IMR-90 (cell line): ENCODE results near the gene UBA3. TPM values are rescaled to one million over a fixed set of nuclear protein-coding genes. Genes with fewer than 3 reads are reported as not detected.

Experiments used
- ATAC-seq: fragments of 200-7000 bp; cut with Tn5 transposase; 2 replicates; pipeline ENCODE4 v1.9.1; 2020; ENCODE audit warnings: low read depth, mild to moderate bottlenecking, moderate library complexity
- BruUV-seq: library from RNA; stranded (reverse); fragments of 400-500 nt; replicated peaks from 2 replicates; lab custom pipeline; 2021; lab: Mats Ljungman, UMichigan
- CTCF ChIA-PET: fragments of 300-600 bp; formaldehyde crosslinking; extraction: SDS; loops from one replicate; lab custom pipeline; 2021; ENCODE audit warnings: antibody characterized with exemption; lab: Yijun Ruan, JAX
- POLR2A ChIA-PET: fragments of 300-600 bp; sonication (Branson Sonifier 250); formaldehyde crosslinking; loops from one replicate; lab custom pipeline; 2022; ENCODE audit warnings: antibody characterized with exemption; ENCODE audit not compliant: unreplicated experiment; lab: Charles Lee
- DNase-seq: peaks from one replicate; pipeline ENCODE4 v3.0.0; 2013
- H2AFZ ChIP-seq: replicated peaks from 2 replicates; pipeline ENCODE3; 2013; ENCODE audit warnings: low read length, mild to moderate bottlenecking; ENCODE audit not compliant: poor library complexity
- H2AK5ac ChIP-seq: 2 replicates; pipeline ENCODE4 v1.6.1; 2013; ENCODE audit warnings: low read depth, low read length, inconsistent platforms
- H2AK9ac ChIP-seq: replicated peaks from 2 replicates; pipeline ENCODE3; 2013; ENCODE audit warnings: mild to moderate bottlenecking, low read depth, low read length, moderate library complexity; ENCODE audit not compliant: poor library complexity
- H2BK120ac ChIP-seq: 2 replicates; pipeline ENCODE4 v1.6.1; 2013; ENCODE audit warnings: low read depth, low read length, inconsistent platforms
- H2BK15ac ChIP-seq: 3 replicates; pipeline ENCODE4 v1.6.1; 2013; ENCODE audit warnings: low read depth, low read length, inconsistent platforms
- H2BK20ac ChIP-seq: 2 replicates; pipeline ENCODE4 v1.6.1; 2013; ENCODE audit warnings: low read depth, mild to moderate bottlenecking, inconsistent platforms, low read length, moderate library complexity
- H2BK5ac ChIP-seq: 2 replicates; pipeline ENCODE4 v1.6.1; 2013; ENCODE audit warnings: mild to moderate bottlenecking, low read depth, low read length, inconsistent platforms; ENCODE audit not compliant: poor library complexity, severe bottlenecking
- H3K14ac ChIP-seq: replicated peaks from 2 replicates; pipeline ENCODE4 v1.6.1; 2013; ENCODE audit warnings: low read depth, low read length, inconsistent platforms
- H3K18ac ChIP-seq: 2 replicates; pipeline ENCODE4 v1.6.1; 2013; ENCODE audit warnings: low read depth, low read length, control low read depth
- H3K23ac ChIP-seq: 2 replicates; pipeline ENCODE4 v1.6.1; 2013; ENCODE audit warnings: low read depth, low read length, inconsistent platforms
- H3K27ac ChIP-seq: 2 replicates; pipeline ENCODE4 v1.5.1; 2013; ENCODE audit warnings: mild to moderate bottlenecking, control low read depth, low read length; ENCODE audit not compliant: insufficient read depth
- H3K27me3 ChIP-seq: 2 replicates; pipeline ENCODE4 v1.6.1; 2013; ENCODE audit warnings: low read length; ENCODE audit not compliant: control insufficient read depth, insufficient read depth
- H3K36me3 ChIP-seq: 2 replicates; pipeline ENCODE4 v1.6.1; 2013; ENCODE audit warnings: low read length, mixed read lengths; ENCODE audit not compliant: control insufficient read depth, insufficient read depth
- H3K4ac ChIP-seq: 2 replicates; pipeline ENCODE4 v1.6.1; 2013; ENCODE audit warnings: low read depth, low read length, inconsistent platforms
- H3K4me1 ChIP-seq: 2 replicates; pipeline ENCODE4 v1.6.1; 2013; ENCODE audit warnings: low read length, mixed read lengths; ENCODE audit not compliant: control insufficient read depth, insufficient read depth
- H3K4me2 ChIP-seq: 2 replicates; pipeline ENCODE4 v1.6.1; 2013; ENCODE audit warnings: low read depth, mild to moderate bottlenecking, control low read depth, low read length, moderate library complexity
- H3K4me3 ChIP-seq: 2 replicates; pipeline ENCODE4 v1.5.1; 2013; ENCODE audit warnings: low read depth, mild to moderate bottlenecking, control low read depth, low read length, moderate library complexity; ENCODE audit not compliant: insufficient read depth
- H3K56ac ChIP-seq: 2 replicates; pipeline ENCODE4 v1.6.1; 2013; ENCODE audit warnings: low read length, inconsistent platforms; ENCODE audit not compliant: insufficient read depth; ENCODE audit errors: extremely low read depth
- H3K79me1 ChIP-seq, 2 experiments: 2 replicates each; pipeline ENCODE4 v1.6.1; 2013; ENCODE audit warnings: low read length in 2 of 2, inconsistent platforms in 1 of 2, low read depth in 1 of 2
- H3K9ac ChIP-seq: 2 replicates; pipeline ENCODE4 v1.6.1; 2013; ENCODE audit warnings: low read depth, low read length, control low read depth
- H3K9me1 ChIP-seq: 2 replicates; pipeline ENCODE4 v1.6.1; 2013; ENCODE audit warnings: low read length, inconsistent platforms; ENCODE audit not compliant: insufficient read depth
- H3K9me3 ChIP-seq: 2 replicates; pipeline ENCODE4 v1.6.1; 2013; ENCODE audit warnings: low read length; ENCODE audit not compliant: control insufficient read depth, insufficient read depth
- H4K20me1 ChIP-seq: 2 replicates; pipeline ENCODE4 v1.6.1; 2013; ENCODE audit warnings: low read length, inconsistent platforms; ENCODE audit not compliant: insufficient read depth
- H4K5ac ChIP-seq: 2 replicates; pipeline ENCODE4 v1.6.1; 2013; ENCODE audit warnings: mild to moderate bottlenecking, low read depth, low read length, control low read depth
- H4K8ac ChIP-seq, 2 experiments: 2 replicates each; pipeline ENCODE4 v1.6.1; 2013; ENCODE audit warnings: low read depth in 2 of 2, low read length in 2 of 2, control low read depth in 1 of 2, inconsistent platforms in 1 of 2
- H4K91ac ChIP-seq: 2 replicates; pipeline ENCODE4 v1.6.1; 2013; ENCODE audit warnings: low read depth, low read length, inconsistent platforms; ENCODE audit not compliant: insufficient read depth
- RAD21 ChIP-seq: IDR thresholded peaks from 2 replicates; pipeline ENCODE4 v1.6.1; 2012; ENCODE audit warnings: low read length, improper control_type of control experiment
- WGBS, 2 experiments: methylation state at CpG; one replicate each; pipeline versions ENCODE4 v1.1.5 to v1.1.7; 2013; ENCODE audit warnings: missing lambda C conversion rate in 2 of 2; ENCODE audit not compliant: insufficient read length in 1 of 2; ENCODE audit errors: extremely low coverage in 2 of 2; 5-methylcytosine and 5-hydroxymethylcytosine counted together
- dilution Hi-C: fragments of 300-500 bp; cut with HindIII; formaldehyde crosslinking; loops from one replicate; pipeline ENCODE4 v1.14.3; 2018; ENCODE audit warnings: low sequenced_read_pairs; ENCODE audit not compliant: unreplicated experiment
- in situ Hi-C: fragments of 300-500 bp; cut with MboI; formaldehyde crosslinking; loops from 3 replicates; pipeline ENCODE4 v1.14.3; 2019; ENCODE audit warnings: low sequenced_read_pairs, inconsistent platforms, mixed read lengths
- intact Hi-C: fragments of 100-400 bp; cut with micrococcal nuclease; formaldehyde crosslinking; loops from 2 replicates; pipeline ENCODE4 v1.10.0; 2022
- polyA plus RNA-seq, 3 experiments: library from polyadenylated mRNA; depleted of rRNA; stranded (reverse); fragments of >200 nt; gene quantifications; 2 replicates each; pipeline ENCODE4 v1.2.3, GENCODE V29; 2012; ENCODE audit warnings: low replicate concordance in 1 of 3
- total RNA-seq: library from RNA; depleted of rRNA; stranded (reverse); fragments of >200 nt; gene quantifications from 2 replicates; pipeline ENCODE4 v1.2.3, GENCODE V29; 2012
- TF ChIP-seq, protein P1 (sequence below): conservative IDR thresholded peaks from 2 replicates; pipeline ENCODE4 v1.5.1; 2012; ENCODE audit warnings: mild to moderate bottlenecking, low read depth, low read length, improper control_type of control experiment

UBA3 gene
- total and polyA plus RNA-seq, 2 of the 4 experiments (the other 2 are of a cell fraction), result 51.8 to 64.3 TPM

- Histone ChIP-seq H3K4me2 (no peak overlapping the region), H3K79me1 (peaks cover 10 to 64% of the 10 kb centered on the region in 2 experiments), H3K23ac (no peak overlapping the region), H3K4me1 (peaks cover 7% of the 10 kb centered on the region), H2AFZ (no peak overlapping the region), H2AK9ac (no peak overlapping the region), H2BK15ac (no peak overlapping the region), H4K8ac (no peak overlapping the region), H3K9me1 (peaks cover 15% of the 10 kb centered on the region), H3K27ac (no peak overlapping the region), H3K4me3 (no peak overlapping the region), H3K18ac (no peak overlapping the region), H2BK120ac (no peak overlapping the region), H3K9ac (no peak overlapping the region), H3K36me3 (peaks cover 14% of the 10 kb centered on the region), H3K9me3 (no peaks in the 10 kb centered on the region), H4K5ac (no peak overlapping the region), H4K91ac (no peak overlapping the region), H4K20me1 (peaks cover 25% of the 10 kb centered on the region; the same call in 1 of the 2 replicates), H2BK5ac (no peak overlapping the region), H3K27me3 (no peaks in the 10 kb centered on the region), H3K56ac (no peak overlapping the region), H2AK5ac (no peak overlapping the region), H3K4ac (no peak overlapping the region), H2BK20ac (no peak overlapping the region), H3K14ac (no peak overlapping the region)
- WGBS, 2 experiments, result 100% methylated on average over 1 of the region's 9 CpGs; no CpG with 5 or more reads in 1 of the 2 experiments
- CTCF ChIA-PET, result no interaction called here
- in situ Hi-C loops (no loop called here), dilution Hi-C loops (no loop called here), intact Hi-C loops (no loop called here)
- TF ChIP-seq RAD21, result no peak
- TF ChIP-seq, protein P1, sequence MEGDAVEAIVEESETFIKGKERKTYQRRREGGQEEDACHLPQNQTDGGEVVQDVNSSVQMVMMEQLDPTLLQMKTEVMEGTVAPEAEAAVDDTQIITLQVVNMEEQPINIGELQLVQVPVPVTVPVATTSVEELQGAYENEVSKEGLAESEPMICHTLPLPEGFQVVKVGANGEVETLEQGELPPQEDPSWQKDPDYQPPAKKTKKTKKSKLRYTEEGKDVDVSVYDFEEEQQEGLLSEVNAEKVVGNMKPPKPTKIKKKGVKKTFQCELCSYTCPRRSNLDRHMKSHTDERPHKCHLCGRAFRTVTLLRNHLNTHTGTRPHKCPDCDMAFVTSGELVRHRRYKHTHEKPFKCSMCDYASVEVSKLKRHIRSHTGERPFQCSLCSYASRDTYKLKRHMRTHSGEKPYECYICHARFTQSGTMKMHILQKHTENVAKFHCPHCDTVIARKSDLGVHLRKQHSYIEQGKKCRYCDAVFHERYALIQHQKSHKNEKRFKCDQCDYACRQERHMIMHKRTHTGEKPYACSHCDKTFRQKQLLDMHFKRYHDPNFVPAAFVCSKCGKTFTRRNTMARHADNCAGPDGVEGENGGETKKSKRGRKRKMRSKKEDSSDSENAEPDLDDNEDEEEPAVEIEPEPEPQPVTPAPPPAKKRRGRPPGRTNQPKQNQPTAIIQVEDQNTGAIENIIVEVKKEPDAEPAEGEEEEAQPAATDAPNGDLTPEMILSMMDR, result no peak
- POLR2A ChIA-PET, result no interaction called here
- DNase-seq, result no peak
- BruUV-seq, result no TSS peak
- ATAC-seq, result no peak
These were observed 17.4 kb upstream of the UBA3 start for GRCh38 chr3:69097407-69098086.
